ENCODE results near the gene FMN1.

The FMN1 gene

DNA sequence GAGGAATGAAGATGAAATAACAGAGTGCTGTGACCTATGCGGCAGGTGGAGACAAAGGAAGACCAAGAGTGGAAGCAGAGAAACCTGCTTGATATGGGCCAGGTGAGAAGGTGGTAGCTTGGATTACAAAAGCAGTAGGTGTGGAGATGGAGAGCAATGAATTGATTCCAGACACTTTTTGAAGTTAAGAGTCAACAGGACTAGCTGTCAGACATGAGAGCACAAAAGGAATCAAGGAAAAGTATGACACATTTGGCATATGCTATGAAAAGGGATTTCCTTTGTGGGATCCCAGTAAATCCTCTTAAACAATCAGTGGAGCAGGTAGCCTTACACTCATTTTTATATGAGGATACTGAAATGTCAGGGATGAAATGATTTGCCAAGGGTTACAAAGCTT, 316.2 kb downstream of the FMN1 start:
- Histone ChIP-seq H3K9ac (ENCODE audit: low read depth in 1 of 2, low read length in 2 of 2) (no peak overlapping the region), H3K4me3 (ENCODE audit: low read length in 2 of 2) (no peak overlapping the region), H3K27ac (ENCODE audit: low read depth in 2 of 2, low read length in 2 of 2) (no peak overlapping the region), H3K36me3 (ENCODE audit: control insufficient read depth in 2 of 2, insufficient read depth in 2 of 2, low read length in 2 of 2) (peaks cover under 1 to 4% of the 10 kb centered on the region in 2 donors), H3K9me3 (ENCODE audit: control insufficient read depth in 2 of 2, low read length in 2 of 2) (no peaks in the 10 kb centered on the region), H3K27me3 (ENCODE audit: control insufficient read depth in 2 of 2, insufficient read depth in 2 of 2, low read length in 2 of 2) (no peaks in the 10 kb centered on the region), H3K4me1 (ENCODE audit: control insufficient read depth in 2 of 2, insufficient read depth in 2 of 2, low read length in 2 of 2) (no peaks in the 10 kb centered on the region)

DNA sequence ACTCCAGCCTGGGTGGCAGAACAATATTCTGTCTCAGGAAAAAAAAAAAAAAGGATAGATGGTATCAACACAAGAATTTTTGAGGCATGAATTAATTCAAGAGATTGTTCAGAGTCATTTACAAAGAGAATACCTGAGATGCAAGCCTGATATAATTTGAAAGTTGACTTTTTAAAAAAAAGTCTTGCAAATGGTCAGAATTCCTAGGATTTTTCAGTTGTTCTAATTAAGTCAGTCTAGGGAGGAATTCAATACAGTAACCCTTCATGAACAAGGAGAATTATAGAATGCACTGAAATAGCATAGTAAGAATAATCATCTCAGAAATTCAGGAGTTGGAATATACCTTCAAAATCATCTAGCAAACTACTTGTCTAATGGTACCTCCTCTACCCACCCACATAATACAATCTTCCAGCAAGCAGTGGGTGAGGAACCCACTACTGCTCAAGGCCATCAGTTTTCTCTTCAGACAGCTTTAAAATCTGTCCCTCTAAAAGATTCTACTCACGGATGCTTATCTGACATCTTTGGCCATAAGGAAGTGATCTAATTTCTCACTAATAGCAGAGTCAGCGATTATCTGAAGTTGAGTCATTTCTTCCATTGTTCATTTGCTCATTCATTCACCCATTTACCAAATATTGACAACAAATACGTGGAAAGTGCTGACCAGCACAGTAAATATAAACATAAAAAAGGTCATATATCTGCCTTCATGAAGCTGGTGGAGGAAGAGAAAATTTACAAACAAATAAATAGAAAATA, 317.1 kb downstream of the FMN1 start:
- no peak overlapping the region for H3K27ac ChIP-seq (ENCODE audit: low read depth in 2 of 2, low read length in 2 of 2)
- no peaks in the 10 kb centered on the region for H3K9me3 ChIP-seq (ENCODE audit: control insufficient read depth in 2 of 2, low read length in 2 of 2)
- no peak overlapping the region for H3K9ac ChIP-seq (ENCODE audit: low read depth in 1 of 2, low read length in 2 of 2)
- no peak overlapping the region for H3K4me3 ChIP-seq (ENCODE audit: low read length in 2 of 2)
- H3K27me3 ChIP-seq (ENCODE audit: control insufficient read depth in 2 of 2, insufficient read depth in 2 of 2, low read length in 2 of 2) = no peaks in the 10 kb centered on the region
- peaks cover 3 to 4% of the 10 kb centered on the region in 2 donors for H3K36me3 ChIP-seq (ENCODE audit: control insufficient read depth in 2 of 2, insufficient read depth in 2 of 2, low read length in 2 of 2)
- H3K4me1 ChIP-seq (ENCODE audit: control insufficient read depth in 2 of 2, insufficient read depth in 2 of 2, low read length in 2 of 2) = no peaks in the 10 kb centered on the region

DNA sequence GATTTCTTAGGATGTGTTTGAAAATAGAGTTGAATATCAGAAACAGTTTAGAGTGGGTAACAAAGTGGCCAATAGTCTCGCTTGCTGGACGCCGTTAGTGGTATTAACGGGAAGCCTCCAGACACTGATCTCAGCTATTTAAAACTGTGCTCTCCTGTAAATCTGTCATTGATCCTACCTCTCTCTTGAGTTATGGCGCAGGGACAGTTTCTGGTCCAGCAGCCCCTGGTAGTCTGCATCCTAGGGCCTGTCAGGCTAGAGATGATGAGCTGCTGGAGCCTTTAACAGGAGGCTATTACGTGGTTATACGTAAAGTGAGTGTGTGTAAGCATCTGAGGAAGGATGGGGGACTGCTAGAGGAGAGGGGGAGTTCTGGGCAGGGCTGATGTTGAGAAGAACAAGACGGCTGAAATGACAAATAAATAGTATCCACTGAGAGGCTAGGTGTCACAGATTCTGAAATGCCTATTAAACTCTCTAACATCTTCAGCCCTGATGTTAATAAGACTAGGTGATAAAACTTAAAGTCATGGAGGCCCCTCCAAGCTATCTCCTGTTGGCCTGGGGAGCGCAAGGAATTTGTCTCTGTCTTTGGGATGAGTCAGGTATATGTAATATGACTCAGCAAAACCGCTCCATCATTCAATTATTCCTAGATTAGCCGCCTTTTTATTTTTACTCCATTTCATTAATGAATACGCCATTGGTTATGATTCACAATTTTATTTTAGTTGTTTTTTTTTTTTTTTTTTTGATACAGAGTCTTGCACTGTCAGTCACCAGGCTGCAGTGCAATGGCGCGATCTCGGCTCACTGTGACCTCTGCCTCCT, 321.0 kb downstream of the FMN1 start:
- Histone ChIP-seq H3K27ac (ENCODE audit: low read depth in 2 of 2, low read length in 2 of 2) (no peak overlapping the region), H3K36me3 (ENCODE audit: control insufficient read depth in 2 of 2, insufficient read depth in 2 of 2, low read length in 2 of 2) (peaks cover 5 to 14% of the 10 kb centered on the region in 2 donors), H3K9ac (ENCODE audit: low read depth in 1 of 2, low read length in 2 of 2) (no peak overlapping the region), H3K4me1 (ENCODE audit: control insufficient read depth in 2 of 2, insufficient read depth in 2 of 2, low read length in 2 of 2) (no peaks in the 10 kb centered on the region), H3K27me3 (ENCODE audit: control insufficient read depth in 2 of 2, insufficient read depth in 2 of 2, low read length in 2 of 2) (no peaks in the 10 kb centered on the region), H3K4me3 (ENCODE audit: low read length in 2 of 2) (no peak overlapping the region), H3K9me3 (ENCODE audit: control insufficient read depth in 2 of 2, low read length in 2 of 2) (no peaks in the 10 kb centered on the region)

DNA sequence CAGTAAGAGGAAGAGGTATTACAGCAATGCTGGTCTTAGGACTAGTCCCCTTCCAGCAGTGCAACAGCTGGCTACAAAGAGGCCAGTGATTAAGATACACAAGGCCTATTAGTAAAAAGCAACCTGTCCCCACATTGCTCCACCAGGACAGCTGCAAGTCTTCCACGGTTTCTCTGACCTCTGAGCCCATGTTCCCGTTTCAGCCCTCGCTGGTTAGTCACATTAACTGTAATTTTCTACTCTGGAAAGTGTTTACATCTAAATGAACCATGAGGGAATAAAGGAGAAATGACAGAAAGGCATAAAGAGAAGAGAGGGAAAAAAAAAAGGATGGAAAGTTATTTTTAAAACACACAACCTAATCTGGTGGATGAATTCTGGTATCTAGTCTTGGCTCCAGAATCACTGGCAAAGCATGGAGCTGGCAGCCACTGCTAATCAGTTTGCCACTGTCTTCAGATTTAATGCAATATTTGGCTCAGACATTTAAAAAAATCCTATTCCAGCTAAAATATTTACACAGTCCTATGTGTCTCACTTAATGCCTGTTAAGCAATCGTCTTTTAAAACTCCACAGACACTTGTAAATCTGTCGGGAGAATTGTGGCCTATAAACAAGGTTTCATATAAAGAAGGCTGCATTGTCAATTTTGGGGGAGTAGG, 321.8 kb downstream of the FMN1 start:
- Histone ChIP-seq H3K27me3 (ENCODE audit: control insufficient read depth in 2 of 2, insufficient read depth in 2 of 2, low read length in 2 of 2) (no peaks in the 10 kb centered on the region), H3K9me3 (ENCODE audit: control insufficient read depth in 2 of 2, low read length in 2 of 2) (no peaks in the 10 kb centered on the region), H3K36me3 (ENCODE audit: control insufficient read depth in 2 of 2, insufficient read depth in 2 of 2, low read length in 2 of 2) (peaks cover 5 to 17% of the 10 kb centered on the region in 2 donors), H3K4me1 (ENCODE audit: control insufficient read depth in 2 of 2, insufficient read depth in 2 of 2, low read length in 2 of 2) (no peaks in the 10 kb centered on the region), H3K4me3 (ENCODE audit: low read length in 2 of 2) (no peak overlapping the region), H3K9ac (ENCODE audit: low read depth in 1 of 2, low read length in 2 of 2) (no peak overlapping the region), H3K27ac (ENCODE audit: low read depth in 2 of 2, low read length in 2 of 2) (no peak overlapping the region)

DNA sequence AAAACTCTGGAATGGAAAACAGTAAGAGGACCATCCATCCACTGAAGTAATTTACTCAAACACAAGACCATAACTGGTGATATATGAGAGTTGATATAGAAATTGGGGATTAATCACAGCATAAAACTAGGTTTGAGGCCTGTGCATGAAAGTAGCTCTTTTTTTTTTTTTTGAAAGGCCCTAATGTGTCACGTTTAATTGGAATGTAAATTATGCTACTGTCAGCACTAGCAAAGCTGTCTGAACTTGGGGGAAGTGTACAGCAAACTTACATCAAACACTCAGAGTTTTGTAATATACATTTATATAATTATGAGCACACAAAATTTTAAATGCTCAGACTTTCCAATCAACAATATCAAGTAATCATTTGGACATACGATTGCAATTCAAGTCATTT, 322.6 kb downstream of the FMN1 start:
- Histone ChIP-seq H3K36me3 (ENCODE audit: control insufficient read depth in 2 of 2, insufficient read depth in 2 of 2, low read length in 2 of 2) (peaks cover 5 to 17% of the 10 kb centered on the region in 2 donors), H3K27me3 (ENCODE audit: control insufficient read depth in 2 of 2, insufficient read depth in 2 of 2, low read length in 2 of 2) (no peaks in the 10 kb centered on the region), H3K9me3 (ENCODE audit: control insufficient read depth in 2 of 2, low read length in 2 of 2) (no peaks in the 10 kb centered on the region), H3K9ac (ENCODE audit: low read depth in 1 of 2, low read length in 2 of 2) (no peak overlapping the region), H3K4me1 (ENCODE audit: control insufficient read depth in 2 of 2, insufficient read depth in 2 of 2, low read length in 2 of 2) (no peaks in the 10 kb centered on the region), H3K27ac (ENCODE audit: low read depth in 2 of 2, low read length in 2 of 2) (no peak overlapping the region), H3K4me3 (ENCODE audit: low read length in 2 of 2) (no peak overlapping the region)

DNA sequence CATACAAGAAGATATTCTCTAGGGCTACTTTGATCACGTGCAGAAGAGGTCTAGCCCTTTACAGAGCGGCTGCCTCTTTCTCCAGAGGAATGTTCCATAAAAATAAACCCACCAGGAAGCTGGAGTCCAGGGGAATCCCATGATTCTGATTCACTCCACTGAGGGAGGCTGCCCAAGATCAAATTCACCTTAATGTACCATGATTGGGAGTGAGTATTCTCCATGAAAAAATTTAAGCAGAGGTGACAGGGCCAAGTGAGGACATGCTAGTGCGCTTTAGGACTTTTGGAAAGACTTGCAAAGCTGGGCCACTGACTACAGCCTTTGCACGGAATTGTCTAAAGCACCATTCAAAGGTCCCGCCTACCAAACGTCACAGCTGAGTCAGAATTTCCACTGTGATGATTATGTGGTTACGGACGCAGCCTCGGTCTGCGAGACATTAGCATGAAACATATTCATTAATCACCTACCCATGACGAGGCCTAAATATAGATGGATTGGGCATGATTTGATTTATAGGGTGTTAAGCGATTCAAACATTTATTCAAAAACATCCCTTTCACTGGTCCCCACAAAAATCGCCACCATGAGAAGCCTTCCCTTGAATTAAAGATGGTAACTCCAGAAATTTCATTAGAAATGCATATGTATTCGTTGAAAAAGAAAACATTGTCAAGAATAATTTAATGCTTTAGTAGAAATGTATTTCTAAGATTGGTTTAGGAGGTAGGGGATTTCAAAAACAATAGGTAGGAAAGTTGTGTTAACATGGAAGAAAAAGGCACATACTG, 324.1 kb downstream of the FMN1 start:
- Histone ChIP-seq H3K9me3 (ENCODE audit: control insufficient read depth in 2 of 2, low read length in 2 of 2) (no peaks in the 10 kb centered on the region), H3K9ac (ENCODE audit: low read depth in 1 of 2, low read length in 2 of 2) (no peak overlapping the region), H3K4me1 (ENCODE audit: control insufficient read depth in 2 of 2, insufficient read depth in 2 of 2, low read length in 2 of 2) (no peaks in the 10 kb centered on the region), H3K27ac (ENCODE audit: low read depth in 2 of 2, low read length in 2 of 2) (no peak overlapping the region), H3K36me3 (ENCODE audit: control insufficient read depth in 2 of 2, insufficient read depth in 2 of 2, low read length in 2 of 2) (peaks cover 5 to 17% of the 10 kb centered on the region in 2 donors), H3K27me3 (ENCODE audit: control insufficient read depth in 2 of 2, insufficient read depth in 2 of 2, low read length in 2 of 2) (no peaks in the 10 kb centered on the region), H3K4me3 (ENCODE audit: low read length in 2 of 2) (no peak overlapping the region)

DNA sequence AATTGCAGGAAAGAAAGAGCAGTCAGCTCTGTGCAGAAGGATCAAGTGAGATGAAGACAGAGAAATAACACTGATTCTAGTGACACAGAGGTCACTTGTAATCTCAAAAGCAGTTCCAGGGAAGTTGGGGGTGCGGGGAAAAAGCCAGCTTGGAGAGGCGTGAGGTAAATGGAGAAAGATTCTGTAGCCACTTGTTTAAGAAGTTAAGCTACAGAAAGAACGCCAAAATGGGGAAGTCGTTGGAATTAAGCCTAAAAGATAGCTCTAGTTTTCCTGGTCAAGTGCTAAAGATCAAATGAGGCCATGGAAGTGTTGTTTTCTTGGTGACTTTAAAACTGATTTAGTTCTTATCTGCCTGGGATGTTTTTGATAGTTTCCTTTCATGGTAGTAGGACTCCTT, 324.7 kb downstream of the FMN1 start:
- H3K9me3 ChIP-seq (ENCODE audit: control insufficient read depth in 2 of 2, low read length in 2 of 2) = no peaks in the 10 kb centered on the region
- H3K36me3 ChIP-seq (ENCODE audit: control insufficient read depth in 2 of 2, insufficient read depth in 2 of 2, low read length in 2 of 2) = peaks cover 5 to 17% of the 10 kb centered on the region in 2 donors
- no peak overlapping the region for H3K27ac ChIP-seq (ENCODE audit: low read depth in 2 of 2, low read length in 2 of 2)
- no peak overlapping the region for H3K4me3 ChIP-seq (ENCODE audit: low read length in 2 of 2)
- H3K4me1 ChIP-seq (ENCODE audit: control insufficient read depth in 2 of 2, insufficient read depth in 2 of 2, low read length in 2 of 2) = no peaks in the 10 kb centered on the region
- no peak overlapping the region for H3K9ac ChIP-seq (ENCODE audit: low read depth in 1 of 2, low read length in 2 of 2)
- H3K27me3 ChIP-seq (ENCODE audit: control insufficient read depth in 2 of 2, insufficient read depth in 2 of 2, low read length in 2 of 2) = no peaks in the 10 kb centered on the region

DNA sequence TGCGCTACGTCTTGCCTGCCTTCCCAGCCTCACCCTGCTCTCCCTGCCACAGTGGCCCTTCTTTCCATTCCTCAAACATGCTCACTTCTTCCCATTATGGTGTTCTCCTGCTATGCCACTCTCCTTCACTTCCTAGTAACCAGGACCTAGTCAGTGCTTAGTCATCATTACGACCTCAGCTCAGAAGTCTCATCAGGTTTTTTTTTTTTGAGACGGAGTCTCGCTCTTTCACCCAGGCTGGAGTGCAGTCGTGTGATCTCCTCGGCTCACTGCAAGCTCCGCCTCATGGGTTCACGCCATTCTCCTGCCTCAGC, 327.2 kb downstream of the FMN1 start:
- H3K4me3 ChIP-seq (ENCODE audit: low read length in 2 of 2) = no peak overlapping the region
- H3K27me3 ChIP-seq (ENCODE audit: control insufficient read depth in 2 of 2, insufficient read depth in 2 of 2, low read length in 2 of 2) = no peaks in the 10 kb centered on the region
- H3K9me3 ChIP-seq (ENCODE audit: control insufficient read depth in 2 of 2, low read length in 2 of 2) = no peaks in the 10 kb centered on the region
- H3K36me3 ChIP-seq (ENCODE audit: control insufficient read depth in 2 of 2, insufficient read depth in 2 of 2, low read length in 2 of 2) = peaks cover 5 to 14% of the 10 kb centered on the region in 2 donors
- H3K27ac ChIP-seq (ENCODE audit: low read depth in 2 of 2, low read length in 2 of 2) = no peak overlapping the region
- peaks cover 0 to 3% of the 10 kb centered on the region in 2 donors for H3K4me1 ChIP-seq (ENCODE audit: control insufficient read depth in 2 of 2, insufficient read depth in 2 of 2, low read length in 2 of 2)
- no peak overlapping the region for H3K9ac ChIP-seq (ENCODE audit: low read depth in 1 of 2, low read length in 2 of 2)

DNA sequence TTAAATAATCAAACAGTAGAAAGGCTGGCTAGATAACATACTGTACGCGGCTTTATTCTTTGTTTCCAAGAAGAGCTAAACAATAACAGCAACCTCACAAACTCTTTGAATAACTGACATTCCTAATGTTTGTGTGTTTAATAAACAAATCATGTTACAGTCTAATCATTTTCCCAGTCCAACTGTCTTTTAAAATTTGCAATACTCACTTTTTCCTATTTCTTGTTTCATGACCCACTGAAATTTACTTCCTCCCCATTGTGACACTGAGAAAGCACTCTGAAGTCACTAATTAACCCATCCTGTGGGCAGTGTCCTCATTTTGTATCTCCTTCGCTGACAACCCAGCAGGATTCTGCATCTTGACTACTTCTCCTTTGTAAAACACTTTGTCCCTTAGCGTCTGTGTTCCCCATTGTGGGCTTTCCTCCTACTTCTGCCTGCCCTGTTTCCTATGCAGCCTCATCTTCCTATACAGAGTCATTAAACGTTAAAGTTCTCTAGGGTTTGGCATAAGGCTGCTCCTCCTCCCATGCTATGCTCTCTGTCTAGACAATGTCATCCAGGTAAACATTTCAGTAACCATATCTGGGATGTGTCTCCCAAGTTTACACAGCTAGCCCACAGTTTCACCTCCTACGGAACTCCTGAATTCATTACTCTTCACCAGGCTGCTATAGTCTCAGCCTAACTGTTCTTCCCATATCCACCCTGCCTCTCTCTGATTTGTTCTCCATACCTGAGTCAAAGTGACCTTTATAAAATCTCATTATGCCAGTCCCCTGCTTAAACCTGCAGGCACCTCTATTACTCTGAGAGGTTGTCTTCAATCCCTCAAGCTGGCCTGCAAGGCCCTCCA, 327.8 kb downstream of the FMN1 start:
- Histone ChIP-seq H3K27me3 (ENCODE audit: control insufficient read depth in 2 of 2, insufficient read depth in 2 of 2, low read length in 2 of 2) (no peaks in the 10 kb centered on the region), H3K9me3 (ENCODE audit: control insufficient read depth in 2 of 2, low read length in 2 of 2) (no peaks in the 10 kb centered on the region), H3K4me1 (ENCODE audit: control insufficient read depth in 2 of 2, insufficient read depth in 2 of 2, low read length in 2 of 2) (peaks cover 0 to 3% of the 10 kb centered on the region in 2 donors), H3K36me3 (ENCODE audit: control insufficient read depth in 2 of 2, insufficient read depth in 2 of 2, low read length in 2 of 2) (peaks cover 5 to 14% of the 10 kb centered on the region in 2 donors), H3K27ac (ENCODE audit: low read depth in 2 of 2, low read length in 2 of 2) (no peak overlapping the region), H3K9ac (ENCODE audit: low read depth in 1 of 2, low read length in 2 of 2) (no peak overlapping the region), H3K4me3 (ENCODE audit: low read length in 2 of 2) (no peak overlapping the region)
